SK-N-SH (cell line): ENCODE measurements around the gene SCN4B. TPM values are rescaled to one million over a fixed set of nuclear protein-coding genes. Genes with fewer than 3 reads are reported as not detected.

Experiments
- CTCF ChIA-PET: fragments of 300-600, 350-600 bp; formaldehyde crosslinking; extraction: SDS; loops from one replicate; lab custom pipeline; 2021; lab: Yijun Ruan, JAX
- POLR2A ChIA-PET: fragments of 350-600 bp; sonication (Branson Sonifier 250); formaldehyde crosslinking; extraction: SDS; loops from one replicate; lab custom pipeline; 2020; ENCODE audit warnings: antibody characterized with exemption, inconsistent platforms; lab: Yijun Ruan, JAX
- DNase-seq: peaks from one replicate; pipeline ENCODE4 v3.0.0; 2012
- H2AFZ ChIP-seq: fragments of 200-600 bp; sonication (generic); 2 replicates; pipeline ENCODE4 v1.8.1; 2016; ENCODE audit warnings: antibody characterized with exemption, mild to moderate bottlenecking, low read depth
- H3F3A ChIP-seq: fragments of 200-600 bp; sonication (generic); replicated peaks from 2 replicates; pipeline ENCODE3; 2016; ENCODE audit warnings: antibody characterized with exemption, mild to moderate bottlenecking; ENCODE audit not compliant: insufficient read depth
- H3K27ac ChIP-seq, 2 experiments: fragments of 200-500 bp in 1 of 2; fragments of 200-600 bp in 1 of 2; sonication (Bioruptor generic) in 1 of 2; sonication (generic), shearing (Covaris generic) in 1 of 2; 2 replicates each; pipeline versions ENCODE4 v1.5.1 to v1.6.1; 2014 to 2016; ENCODE audit warnings: low read depth in 2 of 2, inconsistent platforms in 1 of 2, low read length in 1 of 2, mild to moderate bottlenecking in 1 of 2, mixed read lengths in 1 of 2
- H3K27me3 ChIP-seq: fragments of 200-600 bp; sonication (generic), shearing (Covaris generic); 2 replicates; pipeline ENCODE4 v1.6.1; 2016; ENCODE audit warnings: mixed run types; ENCODE audit not compliant: insufficient read depth
- H3K36me3 ChIP-seq, 2 experiments: fragments of 200-500 bp in 1 of 2; fragments of 200-600 bp in 1 of 2; sonication (Bioruptor generic) in 1 of 2; sonication (generic) in 1 of 2; replicated peaks in 1 of 2; 2 replicates each; pipeline versions ENCODE3 to v1.5.1; 2014 to 2016; ENCODE audit warnings: low read length in 1 of 2, mild to moderate bottlenecking in 1 of 2; ENCODE audit not compliant: insufficient read depth in 2 of 2, control insufficient read depth in 1 of 2
- H3K4me1 ChIP-seq, 2 experiments: fragments of 200-500 bp in 1 of 2; fragments of 200-600 bp in 1 of 2; sonication (Bioruptor generic) in 1 of 2; sonication (generic), shearing (Covaris generic) in 1 of 2; 2 replicates each; pipeline versions ENCODE4 v1.5.1 to v1.6.1; 2014 to 2016; ENCODE audit warnings: low read depth in 1 of 2, low read length in 1 of 2, mixed run types in 1 of 2; ENCODE audit not compliant: insufficient read depth in 2 of 2, control insufficient read depth in 1 of 2
- H3K4me2 ChIP-seq: fragments of 200-600 bp; sonication (generic), shearing (Covaris generic); 2 replicates; pipeline ENCODE4 v1.6.1; 2017; ENCODE audit warnings: mixed run types
- H3K4me3 ChIP-seq, 2 experiments: fragments of 200-500 bp in 1 of 2; fragments of 200-600 bp in 1 of 2; sonication (Bioruptor generic) in 1 of 2; sonication (generic), shearing (Covaris generic) in 1 of 2; 2 replicates each; pipeline versions ENCODE4 v1.5.1 to v1.8.1; 2014 to 2016; ENCODE audit warnings: low read depth in 2 of 2, inconsistent platforms in 1 of 2, low read length in 1 of 2, mild to moderate bottlenecking in 1 of 2, mixed read lengths in 1 of 2, moderate library complexity in 1 of 2
- H3K79me2 ChIP-seq: fragments of 200-600 bp; sonication (generic); 2 replicates; pipeline ENCODE4 v1.8.1; 2017; ENCODE audit warnings: mild to moderate bottlenecking; ENCODE audit not compliant: insufficient read depth
- H3K9ac ChIP-seq: fragments of 200-600 bp; sonication (generic); 2 replicates; pipeline ENCODE4 v1.6.1; 2017; ENCODE audit warnings: mixed run types
- H3K9me2 ChIP-seq: fragments of 200-600 bp; sonication (generic); 2 replicates; pipeline ENCODE4 v1.6.1; 2017; ENCODE audit warnings: mixed run types
- H3K9me3 ChIP-seq: fragments of 200-600 bp; sonication (generic); 2 replicates; pipeline ENCODE4 v1.6.1; 2017; ENCODE audit warnings: mixed run types, mild to moderate bottlenecking, moderate library complexity
- H4K20me1 ChIP-seq: fragments of 200-600 bp; sonication (generic); 2 replicates; pipeline ENCODE4 v1.6.1; 2017; ENCODE audit warnings: mild to moderate bottlenecking, mixed run types; ENCODE audit not compliant: insufficient read depth
- FOSL2 ChIP-seq: IDR thresholded peaks from 2 replicates; pipeline ENCODE4 v1.4.0; 2012; ENCODE audit warnings: low read depth, mild to moderate bottlenecking, moderate library complexity, borderline replicate concordance
- GATA2 ChIP-seq: sonication (generic); formaldehyde crosslinking; IDR thresholded peaks from 2 replicates; pipeline ENCODE4 v1.5.0; 2020; ENCODE audit warnings: mild to moderate bottlenecking, missing genetic modification reagents
- MEF2A ChIP-seq: IDR thresholded peaks from 2 replicates; pipeline ENCODE4 v1.4.0; 2012; ENCODE audit warnings: low read depth, borderline replicate concordance
- NRF1 ChIP-seq: IDR thresholded peaks from 2 replicates; pipeline ENCODE4 v1.6.1; 2012; ENCODE audit warnings: low read depth, mild to moderate bottlenecking, low read length
- RFX5 ChIP-seq: IDR thresholded peaks from 2 replicates; pipeline ENCODE4 v1.6.1; 2012; ENCODE audit warnings: mild to moderate bottlenecking, improper control_type of control experiment, low read length
- SIN3A ChIP-seq: IDR thresholded peaks from 2 replicates; pipeline ENCODE4 v1.6.1; 2012; ENCODE audit warnings: low read depth, mild to moderate bottlenecking, low read length, moderate library complexity, borderline replicate concordance
- SMC3 ChIP-seq: IDR thresholded peaks from 2 replicates; pipeline ENCODE4 v1.6.1; 2012; ENCODE audit warnings: low read depth, low read length, improper control_type of control experiment
- USF2 ChIP-seq: fragments of 150-350 bp; IDR thresholded peaks from 2 replicates; pipeline ENCODE4 v1.6.1; 2017; ENCODE audit warnings: antibody characterized with exemption, low read length, low read depth, borderline replicate concordance
- YY1 ChIP-seq: IDR thresholded peaks from 2 replicates; pipeline ENCODE4 v1.4.0; 2012; ENCODE audit warnings: low read depth, mild to moderate bottlenecking
- WGBS: methylation state at CpG from one replicate; pipeline ENCODE4 v1.1.6; 2017; ENCODE audit warnings: low lambda C conversion rate; 5-methylcytosine and 5-hydroxymethylcytosine counted together
- polyA plus RNA-seq, 3 experiments: library from polyadenylated mRNA; depleted of rRNA; stranded (reverse); fragments of >200 nt; gene quantifications; 2 replicates each; pipeline ENCODE4 v1.2.3, GENCODE V29; 2012
- TF ChIP-seq, protein P1 (sequence below): fragments of 150-350 bp; IDR thresholded peaks from 2 replicates; pipeline ENCODE4 v1.6.1; 2016; ENCODE audit warnings: mild to moderate bottlenecking, low read depth, low read length

Gene SCN4B
- polyA plus RNA-seq, 1 of the 3 experiments (the other 2 are of a cell fraction), result 1.2 TPM

DNA sequence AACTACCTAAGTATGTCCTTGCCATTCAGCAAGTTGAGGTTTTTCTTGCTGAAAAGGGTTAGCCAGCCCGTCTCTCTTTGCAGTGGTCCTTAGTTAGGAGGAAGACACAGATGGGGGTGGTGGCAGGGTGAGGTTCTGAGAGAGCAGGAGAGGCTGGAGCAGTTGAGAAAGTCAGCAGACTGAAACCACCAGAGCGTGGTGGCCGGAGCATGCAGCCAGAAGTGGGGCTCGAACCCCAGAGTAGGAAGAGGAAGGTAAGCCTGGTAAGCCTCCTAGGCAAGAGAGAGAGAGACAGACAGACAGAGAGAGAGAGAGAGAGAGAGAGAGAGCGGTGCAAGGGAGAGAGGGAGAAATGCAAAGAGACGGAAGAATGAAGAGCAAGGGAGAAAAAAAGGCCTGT, 9.2 kb upstream of the SCN4B start:
- Histone ChIP-seq H2AFZ (no peak overlapping the region), H3K79me2 (no peaks in the 10 kb centered on the region), H3K4me1 (no peaks in the 10 kb centered on the region; a peak in 1 of 4 replicates), H4K20me1 (no peaks in the 10 kb centered on the region), H3K9me3 (no peaks in the 10 kb centered on the region), H3K4me3 (no peak overlapping the region), H3K36me3 (no peaks in the 10 kb centered on the region), H3K27ac (no peak overlapping the region), H3K27me3 (peaks cover 55% of the 10 kb centered on the region), H3K9me2 (no peaks in the 10 kb centered on the region), H3F3A (no peaks in the 10 kb centered on the region), H3K9ac (no peak overlapping the region), H3K4me2 (no peak overlapping the region)
- DNase-seq, result no peak
- POLR2A ChIA-PET, result no interaction called here
- TF ChIP-seq FOSL2 (no peak), SIN3A (no peak), SMC3 (no peak)
- WGBS, result 31% methylated on average over 6 of the region's 6 CpGs
- CTCF ChIA-PET, result interaction anchor here (0.9 to 1.6 kb wide), 2 partner anchors 10 to 17 kb away, joined by 4 to 9 read pairs; no protein-coding TSS in a partner anchor

DNA sequence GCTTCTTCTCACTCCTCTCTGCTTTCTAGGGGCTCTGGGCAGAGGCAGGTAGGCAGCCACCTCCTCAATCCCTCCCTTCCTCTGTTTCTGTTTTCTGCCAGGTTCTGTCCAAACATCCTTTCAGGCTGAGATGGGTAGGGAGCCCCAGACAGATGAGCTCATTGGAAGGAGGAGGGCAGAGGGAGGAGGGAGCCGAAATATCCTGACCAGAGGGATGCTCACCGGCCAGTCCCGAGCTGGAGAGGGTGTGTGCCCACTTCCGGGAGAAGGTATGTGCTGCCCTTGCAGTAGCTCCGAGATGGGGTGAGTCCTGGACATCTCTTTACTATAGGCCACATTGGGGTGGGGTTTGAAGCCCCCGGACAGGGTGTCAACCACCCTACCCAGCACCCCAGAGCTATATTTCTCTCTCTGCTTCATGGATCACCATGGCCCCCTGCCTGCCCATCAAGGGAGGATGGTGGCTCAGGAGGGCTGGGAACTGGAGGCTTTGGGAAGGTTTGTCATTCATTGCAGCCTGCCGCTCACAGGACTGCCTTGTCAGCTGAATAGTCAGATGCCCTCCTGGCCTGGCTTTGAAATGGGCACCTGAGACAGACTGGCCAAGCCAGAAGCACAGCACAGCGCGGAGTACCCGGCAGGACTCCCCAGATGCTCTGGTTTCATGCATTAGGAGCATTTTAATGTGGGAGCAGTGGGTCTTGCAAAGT, 4.7 kb upstream of the SCN4B start:
- H3K4me3 ChIP-seq, result no peak overlapping the region
- no peak for DNase-seq
- H4K20me1 ChIP-seq, result no peaks in the 10 kb centered on the region
- no peaks in the 10 kb centered on the region for H3K9me2 ChIP-seq
- CTCF ChIA-PET, result interaction anchor here (1.5 to 6.0 kb wide), 5 partner anchors 10 to 21 kb away, joined by 6 to 84 read pairs (median 10); no protein-coding TSS in a partner anchor
- no peaks in the 10 kb centered on the region for H3K79me2 ChIP-seq
- H3F3A ChIP-seq, result no peaks in the 10 kb centered on the region
- POLR2A ChIA-PET, result no interaction called here
- H3K4me2 ChIP-seq, result no peak overlapping the region
- H3K27me3 ChIP-seq, result peaks cover 75% of the 10 kb centered on the region
- TF ChIP-seq, protein P1, sequence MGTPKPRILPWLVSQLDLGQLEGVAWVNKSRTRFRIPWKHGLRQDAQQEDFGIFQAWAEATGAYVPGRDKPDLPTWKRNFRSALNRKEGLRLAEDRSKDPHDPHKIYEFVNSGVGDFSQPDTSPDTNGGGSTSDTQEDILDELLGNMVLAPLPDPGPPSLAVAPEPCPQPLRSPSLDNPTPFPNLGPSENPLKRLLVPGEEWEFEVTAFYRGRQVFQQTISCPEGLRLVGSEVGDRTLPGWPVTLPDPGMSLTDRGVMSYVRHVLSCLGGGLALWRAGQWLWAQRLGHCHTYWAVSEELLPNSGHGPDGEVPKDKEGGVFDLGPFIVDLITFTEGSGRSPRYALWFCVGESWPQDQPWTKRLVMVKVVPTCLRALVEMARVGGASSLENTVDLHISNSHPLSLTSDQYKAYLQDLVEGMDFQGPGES, result no peak
- no peak for TF ChIP-seq MEF2A
- TF ChIP-seq USF2, result no peak
- TF ChIP-seq RFX5, result no peak
- no peak for TF ChIP-seq NRF1
- no peak for TF ChIP-seq GATA2 (CRISPR knock-in tag)
- TF ChIP-seq YY1, result no peak
- WGBS, result 54% methylated on average over 9 of the region's 10 CpGs
- no peak overlapping the region for H2AFZ ChIP-seq
- H3K27ac ChIP-seq, result no peak overlapping the region
- H3K36me3 ChIP-seq, result no peaks in the 10 kb centered on the region
- H3K4me1 ChIP-seq, result peaks cover 0 to 11% of the 10 kb centered on the region in 2 experiments; a peak in 1 of 4 replicates
- H3K9ac ChIP-seq, result no peak overlapping the region
- no peaks in the 10 kb centered on the region for H3K9me3 ChIP-seq
